ENCODE data around the gene NRP2.

GRCh38 chr2:205673312-205673711 is 9.0 kb upstream of the NRP2 start:
- TF ChIP-seq EP300 (IDR thresholded peaks at IDR 0.05; ENCODE audit: low read depth) (no peak), CTCF (IDR thresholded peaks at IDR 0.05) (no peak), POLR2A (IDR thresholded peaks at IDR 0.05) (no peak)

Data from transverse colon (tissue), 3 donors.